ENCODE results near the gene SLC5A3. TPM values are rescaled to one million over a fixed set of nuclear protein-coding genes. Genes with fewer than 3 reads are reported as not detected.

Gene SLC5A3
- total RNA-seq, 3 donors from 2014 or later = 17.0 to 54.9 (median 38.6) TPM

DNA sequence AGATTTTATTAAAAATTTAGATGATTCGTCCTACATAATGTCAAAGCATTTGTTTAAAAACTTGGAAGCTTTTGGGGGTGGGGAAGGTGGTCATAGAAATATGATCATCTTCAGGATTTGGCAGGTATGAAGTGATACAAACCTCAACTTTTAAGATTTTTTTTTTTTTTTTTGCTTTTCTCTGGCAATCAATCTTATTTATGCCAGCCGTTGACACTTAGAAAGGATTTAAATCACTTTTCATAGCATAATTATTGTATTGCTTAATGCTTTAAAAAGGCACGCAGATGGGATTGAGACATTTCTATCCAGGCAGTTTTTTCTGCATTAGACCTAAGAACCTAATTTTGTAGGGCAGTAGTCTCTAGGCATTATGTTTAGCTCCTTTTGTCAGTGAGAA lies 19.7 kb downstream of the SLC5A3 start:
- TF ChIP-seq POLR2AphosphoS5 (IDR thresholded peaks at IDR 0.05) (no peak), POLR2A (IDR thresholded peaks at IDR 0.05) (no peak)
- TF ChIP-seq, protein P1, sequence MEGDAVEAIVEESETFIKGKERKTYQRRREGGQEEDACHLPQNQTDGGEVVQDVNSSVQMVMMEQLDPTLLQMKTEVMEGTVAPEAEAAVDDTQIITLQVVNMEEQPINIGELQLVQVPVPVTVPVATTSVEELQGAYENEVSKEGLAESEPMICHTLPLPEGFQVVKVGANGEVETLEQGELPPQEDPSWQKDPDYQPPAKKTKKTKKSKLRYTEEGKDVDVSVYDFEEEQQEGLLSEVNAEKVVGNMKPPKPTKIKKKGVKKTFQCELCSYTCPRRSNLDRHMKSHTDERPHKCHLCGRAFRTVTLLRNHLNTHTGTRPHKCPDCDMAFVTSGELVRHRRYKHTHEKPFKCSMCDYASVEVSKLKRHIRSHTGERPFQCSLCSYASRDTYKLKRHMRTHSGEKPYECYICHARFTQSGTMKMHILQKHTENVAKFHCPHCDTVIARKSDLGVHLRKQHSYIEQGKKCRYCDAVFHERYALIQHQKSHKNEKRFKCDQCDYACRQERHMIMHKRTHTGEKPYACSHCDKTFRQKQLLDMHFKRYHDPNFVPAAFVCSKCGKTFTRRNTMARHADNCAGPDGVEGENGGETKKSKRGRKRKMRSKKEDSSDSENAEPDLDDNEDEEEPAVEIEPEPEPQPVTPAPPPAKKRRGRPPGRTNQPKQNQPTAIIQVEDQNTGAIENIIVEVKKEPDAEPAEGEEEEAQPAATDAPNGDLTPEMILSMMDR (IDR thresholded peaks at IDR 0.05) = no peak
- H3K27me3 ChIP-seq = no peaks in the 10 kb centered on the region
- H3K27ac ChIP-seq = no peak overlapping the region
- DNase-seq (ENCODE audit: low spot score in 2 of 2) = no peak
- intact Hi-C loops (cut with DNase I; ENCODE audit: low total_unique reads) = loop anchor here (10.0 kb wide), 1 partner anchor 158 kb away; no protein-coding TSS in a partner anchor
- H3K9me3 ChIP-seq = no peaks in the 10 kb centered on the region
- H3K36me3 ChIP-seq = no peaks in the 10 kb centered on the region
- no peak overlapping the region for H3K4me3 ChIP-seq
- no peaks in the 10 kb centered on the region for H3K4me1 ChIP-seq

DNA sequence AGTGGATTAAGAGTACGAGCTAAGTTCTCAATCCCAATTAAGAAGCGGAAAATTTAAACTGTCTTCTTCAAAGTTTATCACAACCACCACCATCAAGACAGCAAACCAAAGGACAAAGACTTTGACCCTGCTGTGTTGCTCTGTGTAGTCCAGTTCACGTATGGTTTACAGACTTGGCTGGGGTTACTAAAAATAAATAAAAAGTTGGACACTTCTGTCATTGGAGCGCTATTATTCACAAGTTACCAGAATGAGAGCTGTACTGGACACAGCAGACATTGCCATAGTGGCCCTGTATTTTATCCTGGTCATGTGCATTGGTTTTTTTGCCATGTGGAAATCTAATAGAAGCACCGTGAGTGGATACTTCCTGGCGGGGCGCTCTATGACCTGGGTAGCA lies 21.6 kb downstream of the SLC5A3 start:
- intact Hi-C loops (cut with DNase I; ENCODE audit: low total_unique reads) = loop anchor here (10.0 kb wide), 1 partner anchor 160 kb away; no protein-coding TSS in a partner anchor
- TF ChIP-seq, protein P1 (IDR thresholded peaks at IDR 0.05) = no peak
- TF ChIP-seq POLR2AphosphoS5 (IDR thresholded peaks at IDR 0.05) (no peak), POLR2A (IDR thresholded peaks at IDR 0.05) (no peak)

DNA sequence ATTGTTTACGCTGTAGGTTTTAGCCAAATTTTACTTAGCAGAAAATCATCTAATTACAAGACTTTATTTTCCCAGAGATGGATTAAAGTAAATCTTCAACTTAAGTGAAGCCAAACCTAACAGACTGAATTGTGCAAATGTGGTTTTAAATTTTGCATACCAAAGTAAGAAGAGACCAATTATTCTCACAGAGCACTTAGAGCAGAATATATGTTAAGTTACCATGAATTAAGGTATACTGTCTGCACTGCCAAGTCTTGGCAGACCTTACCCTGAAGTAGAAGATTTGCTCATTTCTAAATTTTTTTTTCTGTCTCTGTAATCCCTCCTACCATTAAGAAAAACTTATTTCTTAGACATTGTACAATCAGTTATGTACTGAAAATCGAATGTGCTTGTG lies 24.1 kb downstream of the SLC5A3 start:
- no peaks in the 10 kb centered on the region for H3K4me1 ChIP-seq
- TF ChIP-seq, protein P1 (IDR thresholded peaks at IDR 0.05) = no peak
- TF ChIP-seq POLR2A (IDR thresholded peaks at IDR 0.05) = no peak
- no peak for TF ChIP-seq POLR2AphosphoS5 (IDR thresholded peaks at IDR 0.05)
- H3K27me3 ChIP-seq = no peaks in the 10 kb centered on the region
- H3K4me3 ChIP-seq = no peak overlapping the region
- intact Hi-C loops (cut with DNase I; ENCODE audit: low total_unique reads) = loop anchor here (10.0 kb wide), 1 partner anchor 163 kb away; no protein-coding TSS in a partner anchor
- no peaks in the 10 kb centered on the region for H3K36me3 ChIP-seq
- no peaks in the 10 kb centered on the region for H3K9me3 ChIP-seq
- no peak for DNase-seq (ENCODE audit: low spot score in 2 of 2)
- H3K27ac ChIP-seq = no peak overlapping the region

More for the DNA sequence above, 21.6 kb downstream of the SLC5A3 start:
- DNase-seq (ENCODE audit: low spot score in 2 of 2) = no peak
- H3K27me3 ChIP-seq = no peaks in the 10 kb centered on the region
- no peaks in the 10 kb centered on the region for H3K9me3 ChIP-seq
- H3K27ac ChIP-seq = no peak overlapping the region
- no peaks in the 10 kb centered on the region for H3K4me1 ChIP-seq
- no peak overlapping the region for H3K4me3 ChIP-seq
- H3K36me3 ChIP-seq = no peaks in the 10 kb centered on the region

DNA sequence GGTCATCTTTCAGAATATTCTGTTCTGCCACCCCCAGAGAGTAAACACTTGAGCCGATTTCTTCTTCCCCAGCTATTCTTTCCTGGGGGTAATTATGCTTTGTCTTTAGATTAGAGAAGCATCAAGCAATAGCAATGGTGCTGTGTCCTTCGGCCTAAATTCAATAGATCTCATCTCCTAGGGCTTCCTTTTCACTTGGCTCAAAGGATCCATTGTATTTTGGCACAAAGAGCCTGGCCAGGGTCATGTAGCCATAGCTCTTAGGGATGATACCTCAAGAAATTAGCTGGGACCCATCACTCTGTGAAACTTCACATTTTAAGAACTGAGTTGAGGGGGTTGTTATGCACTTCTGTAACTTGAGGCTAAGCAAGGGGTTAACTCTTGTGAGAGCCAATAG lies 27.0 kb downstream of the SLC5A3 start:
- no peak overlapping the region for H3K27ac ChIP-seq
- intact Hi-C loops (cut with DNase I; ENCODE audit: low total_unique reads) = no loop called here
- no peaks in the 10 kb centered on the region for H3K4me1 ChIP-seq
- no peak for DNase-seq (ENCODE audit: low spot score in 2 of 2)
- H3K36me3 ChIP-seq = no peaks in the 10 kb centered on the region
- H3K4me3 ChIP-seq = no peak overlapping the region
- H3K27me3 ChIP-seq = no peaks in the 10 kb centered on the region
- TF ChIP-seq POLR2A (IDR thresholded peaks at IDR 0.05) (no peak), POLR2AphosphoS5 (IDR thresholded peaks at IDR 0.05) (no peak)
- TF ChIP-seq, protein P1 (IDR thresholded peaks at IDR 0.05) = no peak
- H3K9me3 ChIP-seq = no peaks in the 10 kb centered on the region

DNA sequence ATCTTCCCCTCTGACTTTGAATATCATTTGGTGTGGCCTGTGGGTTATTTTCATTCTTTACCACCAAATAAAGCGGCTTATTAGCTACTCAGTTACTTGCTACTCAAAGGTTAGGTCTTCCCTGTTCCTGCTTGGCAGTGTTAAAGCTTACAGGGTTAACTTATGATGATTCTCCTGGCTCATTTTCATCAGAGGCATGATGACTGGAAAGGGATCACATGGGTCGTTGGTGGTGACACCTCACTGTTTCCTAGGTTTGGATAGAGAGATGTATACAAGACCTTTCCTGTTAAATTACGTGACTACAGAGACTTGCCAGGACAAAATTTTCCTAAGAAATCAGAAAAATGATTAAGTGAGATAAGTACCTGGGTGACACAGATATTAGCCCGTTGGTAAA lies 27.4 kb downstream of the SLC5A3 start:
- TF ChIP-seq, protein P1 (IDR thresholded peaks at IDR 0.05) = no peak
- TF ChIP-seq POLR2AphosphoS5 (IDR thresholded peaks at IDR 0.05) = no peak
- TF ChIP-seq POLR2A (IDR thresholded peaks at IDR 0.05) = no peak
- H3K4me1 ChIP-seq = no peaks in the 10 kb centered on the region
- H3K27ac ChIP-seq = no peak overlapping the region
- H3K9me3 ChIP-seq = no peaks in the 10 kb centered on the region
- H3K27me3 ChIP-seq = no peaks in the 10 kb centered on the region
- H3K4me3 ChIP-seq = no peak overlapping the region
- no peak for DNase-seq (ENCODE audit: low spot score in 2 of 2)
- H3K36me3 ChIP-seq = no peaks in the 10 kb centered on the region
- intact Hi-C loops (cut with DNase I; ENCODE audit: low total_unique reads) = no loop called here
